MM.1S (cell line): ENCODE data around the gene TRIP4.

ENCODE experiments used
- CTCF ChIP-seq: fragments of 300-600 bp; sonication (generic); IDR thresholded peaks from 2 replicates; pipeline ENCODE4 v1.5.1; 2016; ENCODE audit warnings: antibody characterized with exemption, low read length, mixed read lengths
- EZH2phosphoT487 ChIP-seq: fragments of 300-600 bp; sonication (generic); IDR thresholded peaks from 2 replicates; pipeline ENCODE4 v1.6.1; 2018; ENCODE audit warnings: antibody characterized with exemption, low read length

- TF ChIP-seq CTCF (no peak), EZH2phosphoT487 (no peak)
Observed at GRCh38 chr15:64454282-64454681, 66.6 kb downstream of the TRIP4 start.
